Ramos (cell line): ENCODE results near the gene STAT5A.

Experiments used
- in situ Hi-C: fragments of 300-500 bp; cut with MboI; formaldehyde crosslinking; loops from one replicate; pipeline ENCODE4 v1.14.3; 2022; ENCODE audit warnings: low sequenced_read_pairs; ENCODE audit not compliant: unreplicated experiment

Gene STAT5A

GRCh38 chr17:42266918-42267766, 21.2 kb upstream of the STAT5A start:
- in situ Hi-C loops: no loop called here

GRCh38 chr17:42268236-42268635, 20.1 kb upstream of the STAT5A start:
- in situ Hi-C loops: no loop called here

GRCh38 chr17:42270170-42270535, 18.1 kb upstream of the STAT5A start:
- in situ Hi-C loops: no loop called here

GRCh38 chr17:42270596-42270995, 17.7 kb upstream of the STAT5A start:
- in situ Hi-C loops: no loop called here

DNA sequence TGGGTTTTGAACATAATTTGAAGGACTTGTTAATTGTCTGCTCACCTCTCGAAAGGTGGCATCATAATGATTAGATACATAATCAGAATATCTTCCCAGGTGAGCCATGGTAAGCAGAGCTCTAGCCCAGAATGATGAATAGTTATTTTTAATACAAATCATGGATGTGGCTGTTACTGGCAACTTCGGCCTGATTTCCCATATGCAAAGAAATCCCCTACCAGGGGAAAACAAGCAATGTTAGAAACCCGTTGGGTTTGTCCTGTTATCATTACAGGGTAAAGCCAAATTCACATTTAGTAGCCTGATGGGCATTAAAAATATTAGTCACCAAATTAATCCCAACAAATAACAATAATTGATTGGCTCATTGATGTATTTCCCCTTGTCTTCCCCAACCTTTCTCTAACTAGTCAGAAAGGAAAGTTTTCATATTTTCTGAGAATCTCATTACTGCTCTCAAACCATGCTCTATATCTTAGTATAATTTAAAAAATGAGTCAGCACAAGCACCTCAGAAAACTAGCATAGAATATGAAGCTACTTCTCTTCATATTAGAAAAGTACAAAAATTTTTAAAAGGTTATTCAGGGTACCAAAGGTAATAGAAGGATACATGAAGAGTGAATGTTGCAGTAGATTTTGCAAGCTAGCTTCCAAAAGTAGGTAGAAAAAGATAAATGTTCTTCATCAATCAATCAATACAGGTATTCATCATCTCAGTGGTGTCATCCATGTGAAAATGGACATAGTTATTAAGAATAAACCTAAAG, 17.1 kb upstream of the STAT5A start:
- in situ Hi-C loops: no loop called here

DNA sequence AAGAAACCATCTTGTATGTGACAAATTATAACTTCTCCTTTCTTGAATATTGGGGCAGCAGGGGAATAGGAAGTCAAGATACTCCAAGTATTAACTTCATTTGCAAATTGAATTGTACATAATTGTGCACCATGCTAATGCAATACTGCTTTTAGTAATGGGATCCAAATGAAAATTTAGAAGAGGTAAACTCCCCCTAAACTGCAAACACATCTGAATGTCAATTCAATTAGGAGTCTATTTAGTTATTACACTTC, 16.6 kb upstream of the STAT5A start:
- in situ Hi-C loops: no loop called here

DNA sequence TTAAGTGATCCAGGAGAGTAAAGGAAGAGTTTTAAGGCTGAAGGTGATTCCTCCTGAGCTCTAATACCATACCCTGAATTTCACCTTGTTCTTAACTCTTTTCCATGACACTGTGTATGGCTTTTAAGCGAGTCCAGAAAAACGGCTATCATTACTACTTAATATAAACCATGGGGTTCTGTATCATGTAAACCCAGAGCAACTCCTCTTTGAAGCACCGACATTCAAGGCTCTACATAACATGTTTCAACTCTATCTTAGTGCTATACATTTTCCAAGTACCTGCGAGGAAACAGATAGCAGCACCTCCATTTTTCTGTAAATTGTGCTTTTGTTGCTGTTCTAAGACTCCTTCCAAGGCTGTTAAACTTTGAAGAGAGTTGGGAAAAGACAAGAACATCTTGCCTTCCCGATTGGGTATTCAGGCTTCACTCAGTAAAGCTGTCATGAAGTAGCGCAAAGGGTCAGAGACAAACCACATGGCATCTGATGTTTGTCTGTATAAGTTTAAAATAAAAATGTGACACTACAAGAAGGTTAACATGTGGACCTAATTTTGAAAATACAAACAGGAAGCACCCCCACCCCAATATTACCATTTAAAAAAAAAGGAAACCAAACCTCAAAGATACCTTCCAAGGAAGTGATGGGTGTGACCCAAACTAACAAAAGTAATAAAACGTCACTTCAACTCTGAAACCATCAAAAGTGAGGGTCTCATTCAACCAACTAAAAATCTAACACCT, 16.0 kb upstream of the STAT5A start:
- in situ Hi-C loops: no loop called here

DNA sequence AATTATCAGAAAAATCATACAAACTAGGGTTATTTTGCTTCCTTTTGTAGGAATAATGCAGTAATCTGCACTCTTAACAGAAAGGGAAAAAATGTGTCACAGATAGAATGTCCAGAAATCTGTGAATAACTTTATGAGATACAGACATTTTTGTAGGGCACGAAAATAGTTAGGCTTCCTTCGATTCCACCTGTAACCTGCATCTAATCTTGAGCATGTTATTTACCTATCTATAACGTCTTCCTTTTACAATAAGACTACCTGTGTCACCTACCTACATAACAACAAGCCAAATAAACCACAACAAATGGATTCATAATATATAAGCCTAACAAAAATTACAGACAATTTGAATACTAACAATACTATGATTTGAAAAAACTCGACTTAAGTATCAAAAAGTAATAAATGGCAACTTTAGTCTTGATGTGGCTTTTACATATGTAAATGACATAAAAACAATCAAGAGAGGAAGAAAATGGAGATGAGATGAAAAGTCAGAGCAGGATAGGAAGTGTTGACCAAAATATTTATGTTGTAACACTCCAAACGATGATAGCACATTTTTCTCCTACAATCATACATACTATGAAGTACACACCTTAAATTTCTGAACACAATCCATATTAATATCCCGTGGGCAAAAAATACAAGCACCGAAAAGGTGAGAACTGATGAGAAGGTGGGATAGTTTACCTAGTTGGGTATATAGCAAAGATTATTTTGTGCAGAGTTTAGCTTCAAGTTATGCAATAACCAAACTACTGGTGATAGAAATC, 14.6 kb upstream of the STAT5A start:
- in situ Hi-C loops: no loop called here

DNA sequence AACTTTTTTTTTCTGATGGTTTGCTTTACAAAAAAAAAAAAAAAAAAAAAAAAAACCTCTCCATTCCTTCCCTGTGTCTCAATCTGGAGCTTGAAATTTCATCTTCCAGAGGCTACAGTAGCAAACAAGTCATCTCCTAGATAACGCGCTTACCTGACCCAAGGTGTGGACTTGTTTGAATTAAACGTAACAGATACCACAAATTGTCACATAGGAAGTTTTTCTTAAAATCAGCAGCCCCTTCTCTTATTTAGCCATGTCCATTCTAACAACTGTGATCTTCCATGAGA, 14.1 kb upstream of the STAT5A start:
- in situ Hi-C loops: no loop called here

DNA sequence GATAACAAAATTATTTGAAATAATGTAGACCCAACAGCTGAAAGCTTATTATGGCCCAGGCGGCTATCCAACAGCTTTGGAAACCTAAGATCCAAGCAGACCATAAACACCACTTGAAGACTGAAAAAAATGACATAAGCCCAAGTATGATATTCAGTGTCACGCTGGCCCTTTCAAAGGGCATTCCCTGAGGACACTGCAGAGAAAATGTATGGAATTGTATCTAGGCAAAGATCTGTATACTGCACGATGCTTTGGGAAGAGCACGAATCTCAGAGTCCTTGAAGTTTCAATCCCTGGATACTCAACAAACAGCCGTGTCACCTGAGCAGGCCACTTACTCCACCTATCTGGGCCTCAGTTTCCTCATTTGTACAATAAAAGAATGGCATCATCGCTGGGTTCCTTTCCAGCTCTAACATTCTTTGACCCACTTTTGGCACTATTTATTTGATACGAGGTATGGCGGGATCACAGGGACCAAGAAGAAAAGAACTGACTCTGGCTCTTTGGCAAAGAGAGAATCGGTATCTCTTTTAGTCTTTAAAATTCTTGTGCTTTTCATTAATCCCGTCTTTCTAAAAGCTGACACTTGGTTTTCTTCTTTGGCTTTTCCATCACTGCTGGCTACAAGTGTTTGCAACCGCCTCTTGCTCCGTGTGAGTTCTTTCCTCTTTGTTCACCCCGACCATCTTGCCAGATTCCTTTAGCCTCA, 13.3 kb upstream of the STAT5A start:
- in situ Hi-C loops: no loop called here

GRCh38 chr17:42275527-42276358, 12.6 kb upstream of the STAT5A start:
- in situ Hi-C loops: no loop called here

DNA sequence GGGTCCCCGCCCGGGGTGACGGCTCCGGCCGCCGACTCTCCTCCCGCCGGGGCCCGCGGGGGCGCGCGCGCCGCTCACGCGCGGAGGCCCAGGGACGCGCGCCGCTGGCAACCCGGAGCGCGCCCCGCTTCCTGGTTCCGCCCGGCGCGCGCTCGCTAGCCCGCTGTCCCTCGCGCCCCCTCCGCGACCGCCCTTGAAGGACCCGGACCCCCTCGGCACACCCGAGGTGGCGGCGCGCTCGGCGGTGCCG, 12.0 kb upstream of the STAT5A start, which contains the start of gene STAT5B:
STAT5B (minus strand) TSS at position 33 of the 250 bp plus-strand sequence. CDS start 44,264 bp downstream, outside the sequence.
- in situ Hi-C loops: no loop called here

DNA sequence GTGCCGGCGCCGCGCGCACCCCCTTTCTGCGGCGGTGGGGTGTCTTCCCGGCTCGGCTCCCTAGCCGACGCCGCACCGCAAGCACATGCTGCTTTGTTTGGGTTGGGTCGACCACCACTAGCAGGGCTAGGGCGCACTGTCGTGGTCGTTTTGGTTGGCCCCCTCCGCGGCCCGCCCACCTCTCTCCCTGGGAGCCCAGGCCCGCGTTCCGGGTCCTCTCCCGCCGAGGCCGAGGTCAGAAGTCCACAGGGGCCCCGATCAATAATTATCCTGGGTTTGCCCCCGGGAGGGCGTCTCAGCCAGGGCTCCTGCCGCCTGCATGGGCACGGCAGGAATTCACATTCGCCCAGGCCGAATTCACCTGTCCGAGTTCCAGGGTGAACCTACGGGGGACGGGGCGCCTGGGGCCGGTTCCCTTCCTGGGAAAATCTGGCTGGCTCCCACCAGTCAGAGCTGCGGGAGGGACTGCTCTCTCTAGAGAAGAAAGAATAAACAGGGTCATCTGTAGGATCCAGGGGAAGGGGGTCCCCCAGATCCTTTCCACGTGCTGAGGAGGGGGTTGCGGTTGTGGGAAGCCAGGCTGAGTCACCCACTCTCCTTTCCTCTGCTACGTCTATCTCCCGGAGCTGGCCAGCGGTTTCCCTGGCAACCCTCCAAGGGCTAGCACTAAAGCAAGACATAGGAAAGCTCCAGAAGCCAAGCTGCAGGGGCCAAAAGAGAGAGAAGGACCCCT, 11.5 kb upstream of the STAT5A start:
- in situ Hi-C loops: no loop called here

- in situ Hi-C loops: no loop called here
Observed at GRCh38 chr17:42277342-42277712, 11.0 kb upstream of the STAT5A start.

- in situ Hi-C loops: no loop called here
Observed at GRCh38 chr17:42279776-42280630, 8.3 kb upstream of the STAT5A start.

DNA sequence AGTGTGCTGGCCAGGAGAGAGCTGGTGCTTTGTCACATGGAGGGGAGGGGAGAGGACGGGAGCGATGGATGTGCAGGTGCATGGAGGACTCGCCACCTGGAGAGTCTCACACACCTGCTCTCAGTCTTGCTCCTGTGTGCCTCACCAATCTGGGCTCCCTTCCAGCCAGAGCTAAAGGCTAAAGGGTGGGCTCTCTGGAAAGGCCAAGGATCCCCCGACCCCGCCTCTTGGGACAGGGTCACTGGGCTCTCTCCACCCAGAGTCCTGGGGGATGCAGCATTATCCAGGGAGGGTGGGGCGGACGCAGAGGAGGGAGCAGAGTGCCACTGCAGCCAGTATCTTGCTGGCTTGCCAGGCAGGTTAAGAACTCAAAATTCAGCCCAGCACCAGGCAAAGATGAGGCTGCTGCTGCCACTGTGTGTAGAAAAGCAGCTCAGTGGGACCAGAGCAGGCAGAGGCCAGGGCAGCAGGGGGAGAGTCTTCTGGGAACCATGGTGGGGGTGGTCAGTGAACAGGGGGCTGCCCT, 6.7 kb upstream of the STAT5A start:
- in situ Hi-C loops: no loop called here

- in situ Hi-C loops: no loop called here
Observed at GRCh38 chr17:42282478-42283080, 5.7 kb upstream of the STAT5A start.
